G401.6 (cell line): ENCODE results near the gene C19orf12.
A peak's percentile ranks its signal among the peaks of the same experiment; 100 is the strongest.
"Not testable (repeated sequence)": the region's sequence is repeated elsewhere in the genome, so short reads cannot be mapped to it uniquely, and the experiment has no call there.

Experiments
- FAIRE-seq: peaks from 2 replicates; lab custom pipeline; 2012; peaks lifted over from hg19 to GRCh38; lab: Jason Lieb, UNC

The C19orf12 gene

DNA sequence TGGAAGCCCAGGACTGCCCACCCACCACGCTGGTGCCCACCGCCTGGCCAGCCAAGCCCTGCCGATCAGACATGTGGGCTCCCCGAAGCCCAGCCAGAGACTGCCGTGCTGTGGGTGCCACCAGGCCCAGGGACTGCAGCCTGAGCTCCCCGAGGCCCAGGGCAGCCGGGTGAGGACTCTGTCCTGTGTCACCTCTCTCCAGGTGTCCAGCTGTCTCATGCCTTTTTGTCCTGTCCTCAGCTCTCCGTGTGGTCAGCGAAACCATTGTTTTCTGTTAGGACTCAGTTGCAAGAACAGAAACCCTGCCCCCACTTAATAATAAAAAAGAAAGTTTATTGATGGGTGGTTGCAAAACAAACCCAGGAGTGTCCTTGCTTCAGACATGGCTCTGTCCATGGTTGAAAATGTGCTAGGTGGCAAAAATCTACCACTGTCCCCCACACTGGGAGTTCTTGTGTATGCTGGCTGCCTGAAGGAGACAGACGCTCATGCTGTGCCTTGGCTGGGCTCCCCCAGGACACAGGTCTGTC, 39.9 kb downstream of the C19orf12 start:
- no peak for FAIRE-seq

DNA sequence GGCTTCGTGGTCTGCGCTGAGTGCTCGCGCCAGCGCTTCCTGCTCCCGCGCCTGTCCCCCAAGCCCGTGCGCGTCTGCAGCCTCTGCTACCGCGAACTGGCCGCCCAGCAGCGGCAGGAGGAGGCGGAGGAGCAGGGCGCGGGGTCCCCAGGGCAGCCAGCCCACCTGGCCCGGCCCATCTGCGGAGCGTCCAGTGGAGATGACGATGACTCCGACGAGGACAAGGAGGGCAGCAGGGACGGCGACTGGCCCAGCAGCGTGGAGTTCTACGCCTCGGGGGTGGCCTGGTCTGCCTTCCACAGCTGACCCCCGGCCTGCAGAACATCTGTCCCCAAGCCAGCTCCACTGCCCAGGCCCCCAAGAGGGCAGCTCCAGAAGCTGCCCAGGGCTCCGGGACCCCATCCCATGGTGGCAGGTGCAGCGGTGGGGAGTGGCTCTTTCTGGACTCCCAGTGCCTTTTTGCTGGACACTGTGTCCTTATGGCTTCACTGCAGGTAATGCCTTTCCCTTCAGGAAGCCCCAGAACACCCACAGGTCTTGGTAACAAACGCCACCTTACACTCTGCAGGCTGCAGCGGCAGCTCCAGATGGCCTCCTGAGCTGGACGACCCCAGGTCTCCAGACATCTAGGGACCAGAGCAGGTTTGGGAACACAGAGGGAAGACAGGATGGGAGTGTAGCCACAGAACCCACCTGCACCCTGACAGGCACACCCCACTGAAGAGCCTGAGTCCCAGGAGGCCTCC, 40.5 kb downstream of the C19orf12 start:
- no peak for FAIRE-seq

GRCh38 chr19:29673451-29674371, 41.4 kb downstream of the C19orf12 start:
- FAIRE-seq, result no peak

GRCh38 chr19:29672933-29673336, 42.1 kb downstream of the C19orf12 start:
- FAIRE-seq, result no peak

GRCh38 chr19:29672319-29672932, 42.6 kb downstream of the C19orf12 start:
- FAIRE-seq, result no peak

GRCh38 chr19:29671393-29672160, 43.5 kb downstream of the C19orf12 start:
- FAIRE-seq, result no peak

DNA sequence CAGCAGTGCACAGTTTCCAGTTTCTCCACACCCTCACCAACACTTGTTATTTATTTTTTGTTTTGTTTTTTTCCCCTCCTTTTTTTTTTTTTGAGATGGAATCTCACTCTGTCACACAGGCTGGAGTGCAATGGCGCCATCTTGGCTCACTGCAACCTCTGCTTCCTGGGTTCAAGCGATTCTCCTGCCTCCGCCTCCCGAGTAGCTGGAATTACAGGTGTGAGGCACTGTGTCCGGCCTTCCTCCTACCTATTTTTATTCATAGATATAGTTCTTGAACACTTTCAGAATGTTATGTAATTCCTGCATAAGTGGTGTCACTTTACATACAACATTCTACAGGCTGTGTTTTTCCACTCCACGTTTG, 44.1 kb downstream of the C19orf12 start:
- not testable (repeated sequence) for FAIRE-seq

GRCh38 chr19:29670255-29670654, 44.8 kb downstream of the C19orf12 start:
- no peak for FAIRE-seq

DNA sequence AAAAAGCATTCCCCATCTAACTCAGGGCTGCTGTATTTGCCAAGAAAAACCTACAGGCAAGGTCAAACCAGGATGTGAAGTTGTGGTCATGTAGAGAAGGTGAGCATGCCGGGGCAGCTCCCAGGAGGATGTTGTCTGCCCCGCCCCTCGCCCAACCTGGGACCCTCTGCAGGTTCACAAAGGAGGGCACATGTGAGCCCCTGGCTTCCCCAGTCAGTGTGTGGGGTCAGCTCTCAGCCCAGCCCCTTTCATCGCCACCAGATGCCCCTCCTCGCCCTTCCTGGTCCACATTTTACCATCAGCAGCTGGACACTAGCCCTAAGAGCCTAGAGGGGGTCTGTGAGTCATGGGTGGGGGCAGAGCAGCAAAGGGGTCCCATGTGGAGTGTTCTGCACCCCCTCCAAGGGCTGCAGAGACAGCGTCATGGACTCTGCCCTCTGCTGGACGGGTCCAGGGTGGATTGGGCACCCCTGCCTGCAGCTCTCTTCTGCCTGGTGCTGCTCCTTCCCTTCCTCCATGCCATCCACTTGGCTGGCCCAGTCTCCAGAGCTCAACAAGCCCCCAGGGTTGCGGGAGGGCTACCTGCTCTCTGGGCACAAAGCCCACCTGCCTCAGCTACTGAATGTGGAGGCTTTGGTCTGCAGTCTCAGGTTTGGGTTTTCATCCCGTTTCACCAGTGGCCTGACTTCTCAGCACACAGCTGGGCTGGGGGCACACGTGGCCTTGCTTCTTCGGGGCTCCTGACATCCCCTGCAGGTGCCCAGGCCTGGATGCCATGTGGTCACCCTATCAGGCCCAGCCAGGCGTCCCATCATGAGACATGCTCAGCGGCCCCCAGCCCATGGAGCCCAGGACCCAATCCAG, 46.1 kb downstream of the C19orf12 start:
- no peak for FAIRE-seq

DNA sequence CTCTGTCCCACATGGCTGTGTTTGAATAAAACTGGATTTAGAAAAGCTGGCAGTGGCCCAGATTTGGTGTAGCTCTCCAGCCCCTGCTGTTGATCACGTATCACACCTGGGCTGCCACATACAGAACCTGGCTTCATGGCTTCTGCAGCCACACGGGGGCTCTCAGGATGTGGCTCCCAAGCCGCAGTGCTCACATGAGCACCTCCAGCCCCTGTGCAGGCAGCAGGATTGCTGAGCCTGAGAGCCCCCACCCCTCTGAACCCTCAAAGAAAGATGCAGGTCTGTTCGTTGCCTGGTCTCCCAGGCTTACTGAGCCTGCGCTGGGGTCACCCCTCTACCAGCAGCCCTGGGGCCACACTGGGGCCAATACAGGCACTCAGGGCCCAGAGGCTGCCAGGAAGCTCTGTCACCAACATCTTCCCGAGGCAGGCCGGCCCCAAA, 47.1 kb downstream of the C19orf12 start:
- FAIRE-seq, result no peak

- no peak for FAIRE-seq
These were observed 47.7 kb downstream of the C19orf12 start for GRCh38 chr19:29667387-29667783.

DNA sequence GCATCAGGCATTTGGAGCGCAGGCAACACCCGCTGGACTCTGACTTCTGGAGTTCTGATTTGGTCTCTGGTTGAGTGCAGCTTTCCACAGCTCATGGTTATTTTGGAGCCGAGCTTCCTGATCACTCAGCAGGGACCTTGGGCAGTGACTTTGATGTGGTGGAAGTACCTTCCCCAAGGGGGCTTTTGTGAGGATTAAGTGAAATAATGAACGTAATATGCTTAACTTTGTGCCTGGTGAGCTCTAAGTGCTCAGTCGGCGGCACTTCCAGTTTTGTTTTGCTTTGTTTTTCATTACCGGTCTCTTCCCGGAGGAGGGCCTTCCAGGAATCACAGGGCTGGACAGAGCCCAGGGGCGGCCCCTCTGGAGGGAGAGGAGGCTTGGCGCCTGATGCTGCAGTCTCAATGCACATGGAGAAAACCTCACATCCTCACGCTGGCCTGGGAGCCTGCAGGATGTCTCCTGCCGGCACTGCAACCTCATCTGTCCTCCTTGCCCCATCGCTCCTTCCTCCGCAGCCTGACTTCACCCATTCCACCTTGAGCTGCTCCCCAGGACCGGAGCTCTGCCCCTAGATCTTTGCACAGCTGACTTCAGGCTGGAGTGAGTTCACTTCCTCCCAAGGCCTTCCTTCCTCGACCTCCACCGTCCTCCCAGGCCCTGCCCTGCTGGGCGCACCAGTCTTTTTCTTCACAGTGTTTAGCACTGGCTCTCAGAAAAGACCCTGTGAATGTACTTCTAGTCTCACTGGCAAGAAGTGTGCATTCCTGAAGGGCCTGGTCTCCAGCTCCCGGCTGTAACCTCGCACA, 48.3 kb downstream of the C19orf12 start:
- peak; percentile 94 for FAIRE-seq

DNA sequence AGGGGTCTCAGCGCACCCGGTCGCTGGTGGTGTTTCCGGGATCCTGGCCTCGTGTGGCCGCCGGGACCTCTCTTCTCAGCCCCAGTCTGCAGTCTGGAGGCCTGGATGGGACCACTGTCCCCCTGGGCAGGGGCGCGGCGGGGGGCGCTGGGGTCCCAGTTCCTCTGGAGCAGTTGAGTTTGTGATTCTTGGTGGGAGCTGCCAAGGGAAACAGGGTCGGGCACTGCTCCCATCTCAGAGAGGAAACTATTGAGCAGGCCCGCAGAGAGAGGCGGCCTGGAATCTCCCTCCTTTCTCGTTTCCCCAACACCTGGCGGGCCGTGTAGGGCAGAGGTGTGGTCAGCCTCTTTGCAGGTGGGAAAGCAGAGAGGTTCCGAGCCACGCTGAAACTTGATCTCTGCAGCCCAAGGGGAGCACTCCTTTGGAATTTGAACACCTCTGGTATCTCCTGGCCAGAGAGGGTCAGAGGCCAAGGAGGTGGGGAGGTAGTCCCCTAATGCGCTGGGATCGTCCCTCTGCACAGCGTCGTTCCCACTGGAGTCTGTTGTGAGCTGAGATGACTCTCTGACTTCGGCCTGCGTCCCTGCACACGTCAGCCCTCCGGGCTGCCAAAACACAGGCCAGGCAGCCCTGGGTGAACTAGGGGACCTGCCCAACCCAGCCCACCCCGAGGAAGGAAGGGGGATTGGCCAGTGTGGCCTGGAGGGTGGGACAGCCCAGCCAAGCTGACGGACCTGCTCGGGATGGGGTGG, 49.1 kb downstream of the C19orf12 start:
- no peak for FAIRE-seq

DNA sequence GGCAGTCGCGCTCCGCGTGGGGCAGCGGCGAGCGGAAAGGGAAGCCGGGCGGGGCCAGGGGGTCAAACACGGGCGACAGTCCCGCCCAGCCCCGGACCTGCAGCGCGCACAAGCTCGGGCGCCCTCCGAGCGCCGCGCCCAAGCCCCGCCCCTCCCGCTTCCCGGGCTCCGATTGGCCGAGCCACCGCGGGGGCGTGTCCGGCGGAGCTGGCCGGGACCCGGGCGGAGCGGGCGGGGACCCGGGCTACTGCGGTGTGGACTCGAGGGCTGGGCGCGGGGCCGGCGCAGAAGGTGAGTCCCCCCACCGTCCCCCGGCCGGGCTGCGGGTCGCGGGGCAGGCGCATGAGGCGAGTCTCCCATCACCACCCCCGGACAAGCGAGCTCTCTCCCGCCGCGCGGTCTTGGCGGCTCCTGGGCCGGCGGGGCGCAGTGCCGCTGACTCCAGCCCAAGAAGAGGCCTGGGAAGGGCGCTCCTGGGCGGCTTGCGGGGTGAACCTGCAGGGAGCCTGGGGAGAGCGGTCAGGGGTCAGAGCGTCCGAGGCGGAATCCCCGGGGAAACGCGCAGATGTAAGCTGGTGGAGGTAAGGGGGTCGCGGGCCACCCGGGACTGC, 49.7 kb downstream of the C19orf12 start, which contains the start of gene PLEKHF1:
PLEKHF1 (plus strand) TSS at position 247 of the 611 bp plus-strand sequence. CDS start 8,379 bp downstream, outside the sequence.
- no peak for FAIRE-seq

- FAIRE-seq, result no peak
These were observed 50.3 kb downstream of the C19orf12 start for GRCh38 chr19:29664753-29665214.

GRCh38 chr19:29663861-29664752, 51.0 kb downstream of the C19orf12 start:
- no peak for FAIRE-seq

- no peak for FAIRE-seq
These were observed 52.3 kb downstream of the C19orf12 start for GRCh38 chr19:29662604-29663404.
